GM19099 (cell line): ENCODE measurements around the gene PLCB1.

ENCODE experiments used
- POLR2A ChIP-seq: IDR thresholded peaks from 3 replicates; pipeline ENCODE4 v1.6.1; 2011; ENCODE audit warnings: low read depth; ENCODE audit not compliant: insufficient read length; ENCODE audit errors: extremely low read depth

The PLCB1 gene

GRCh38 chr20:8231038-8231437 lies 99.0 kb downstream of the PLCB1 start:
- no peak for TF ChIP-seq POLR2A

- no peak for TF ChIP-seq POLR2A
Observed at GRCh38 chr20:8232332-8232731, 100.3 kb downstream of the PLCB1 start.

GRCh38 chr20:8234580-8234979 lies 102.5 kb downstream of the PLCB1 start:
- TF ChIP-seq POLR2A, result no peak

GRCh38 chr20:8242066-8242465 lies 110.0 kb downstream of the PLCB1 start:
- TF ChIP-seq POLR2A, result no peak

GRCh38 chr20:8242827-8243724 lies 111.0 kb downstream of the PLCB1 start:
- no peak for TF ChIP-seq POLR2A

GRCh38 chr20:8244637-8245036 lies 112.6 kb downstream of the PLCB1 start:
- no peak for TF ChIP-seq POLR2A

GRCh38 chr20:8246153-8246552 lies 114.1 kb downstream of the PLCB1 start:
- no peak for TF ChIP-seq POLR2A

- no peak for TF ChIP-seq POLR2A
Observed at GRCh38 chr20:8246716-8247115, 114.7 kb downstream of the PLCB1 start.

GRCh38 chr20:8248051-8248450 lies 116.0 kb downstream of the PLCB1 start:
- TF ChIP-seq POLR2A, result no peak

- TF ChIP-seq POLR2A, result no peak
Observed at GRCh38 chr20:8249634-8250033, 117.6 kb downstream of the PLCB1 start.

GRCh38 chr20:8250539-8251200 lies 118.6 kb downstream of the PLCB1 start:
- TF ChIP-seq POLR2A, result no peak

GRCh38 chr20:8251201-8251575 lies 119.1 kb downstream of the PLCB1 start:
- no peak for TF ChIP-seq POLR2A

GRCh38 chr20:8254911-8255582 lies 123.0 kb downstream of the PLCB1 start:
- TF ChIP-seq POLR2A, result no peak

- no peak for TF ChIP-seq POLR2A
Observed at GRCh38 chr20:8255945-8256632, 124.0 kb downstream of the PLCB1 start.

- no peak for TF ChIP-seq POLR2A
Observed at GRCh38 chr20:8260837-8261251, 128.8 kb downstream of the PLCB1 start.
